K562 (cell line): ENCODE measurements around the gene DCAF17. TPM values are rescaled to one million over a fixed set of nuclear protein-coding genes. Genes with fewer than 3 reads are reported as not detected.

Source experiments
- ATAC-seq: fragments of 200-7000 bp; cut with Tn5 transposase; 3 replicates; pipeline ENCODE4 v1.9.1; 2020; ENCODE audit warnings: moderate library complexity
- BruUV-seq: library from RNA; stranded (reverse); fragments of 400-500 nt; replicated peaks from 2 replicates; lab custom pipeline; 2021; lab: Mats Ljungman, UMichigan
- CTCF ChIA-PET: fragments of 300-600 bp; formaldehyde crosslinking; extraction: SDS; loops from one replicate; lab custom pipeline; 2021; ENCODE audit warnings: low intra/inter-chr PET ratio; lab: Yijun Ruan, JAX
- POLR2A ChIA-PET: fragments of 300-600, 350-650 bp; sonication (Branson Sonifier 250); formaldehyde crosslinking; extraction: SDS; loops from one replicate; lab custom pipeline; 2021; ENCODE audit warnings: antibody characterized with exemption, inconsistent platforms; lab: Yijun Ruan, JAX
- DNase-seq, 4 experiments: peaks; one replicate each; pipeline versions ENCODE4 v3.0.0 to v3.0.0-alpha.2; 2011 to 2018; ENCODE audit warnings: low spot score in 3 of 4, mixed read lengths in 3 of 4; ENCODE audit errors: extremely low read depth in 1 of 4
- FAIRE-seq: peaks from 2 replicates; lab custom pipeline; 2011; peaks lifted over from hg19 to GRCh38; lab: Jason Lieb, UNC
- H2AFZ ChIP-seq: 2 replicates; pipeline ENCODE4 v1.6.0; 2011; ENCODE audit warnings: low read depth, low read length, control low read depth, inconsistent platforms
- H3K27ac ChIP-seq: fragments of 200-600 bp; 3 replicates; pipeline ENCODE4 v1.8.0; 2011; ENCODE audit warnings: low read depth, mild to moderate bottlenecking, control low read depth, inconsistent platforms, low read length, moderate library complexity, mixed read lengths; ENCODE audit errors: extremely low read depth
- H3K27me3 ChIP-seq, 2 experiments: fragments of 300-600 bp in 1 of 2; 2 replicates in 1 of 2; 3 replicates in 1 of 2; pipeline versions ENCODE4 v1.6.0 to v1.8.0; 2011; ENCODE audit warnings: inconsistent platforms in 2 of 2, low read length in 2 of 2, mild to moderate bottlenecking in 1 of 2, mixed read lengths in 1 of 2, moderate library complexity in 1 of 2; ENCODE audit not compliant: control insufficient read depth in 2 of 2, insufficient read depth in 2 of 2
- H3K36me3 ChIP-seq: fragments of 300-600 bp; 3 replicates; pipeline ENCODE4 v1.8.0; 2011; ENCODE audit warnings: mild to moderate bottlenecking, low read length, inconsistent platforms; ENCODE audit not compliant: control insufficient read depth, insufficient read depth
- H3K4me1 ChIP-seq, 2 experiments: fragments of 200-600 bp in 1 of 2; replicated peaks in 1 of 2; 2 replicates in 1 of 2; 3 replicates in 1 of 2; pipeline versions ENCODE4 v1.5.1 to v1.8.0; 2011; ENCODE audit warnings: inconsistent platforms in 2 of 2, low read length in 2 of 2, mild to moderate bottlenecking in 1 of 2, mixed read lengths in 1 of 2, moderate library complexity in 1 of 2; ENCODE audit not compliant: control insufficient read depth in 2 of 2, insufficient read depth in 2 of 2
- H3K4me2 ChIP-seq: 2 replicates; pipeline ENCODE4 v1.6.1; 2011; ENCODE audit warnings: low read length, control low read depth, inconsistent platforms, mixed read lengths; ENCODE audit not compliant: insufficient read depth
- H3K4me3 ChIP-seq: fragments of 200-600 bp; sonication (generic), shearing (Covaris generic); 2 replicates; pipeline ENCODE4 v1.5.1; 2016; ENCODE audit warnings: control low read depth, inconsistent platforms
- H3K79me2 ChIP-seq: fragments of 200-600 bp; 3 replicates; pipeline ENCODE4 v1.8.0; 2011; ENCODE audit warnings: low read length, inconsistent platforms; ENCODE audit not compliant: control insufficient read depth, insufficient read depth
- H3K9ac ChIP-seq, 2 experiments: 2 replicates each; pipeline versions ENCODE4 v1.6.0 to v1.6.1; 2011; ENCODE audit warnings: low read depth in 2 of 2, low read length in 2 of 2, control low read depth in 1 of 2, inconsistent platforms in 1 of 2, mild to moderate bottlenecking in 1 of 2, mixed read lengths in 1 of 2; ENCODE audit not compliant: insufficient read depth in 1 of 2
- H3K9me1 ChIP-seq: one replicate; pipeline ENCODE4 v1.6.0; 2011; ENCODE audit warnings: inconsistent platforms, mild to moderate bottlenecking, low read length, moderate library complexity; ENCODE audit not compliant: control insufficient read depth, insufficient read depth
- H3K9me3 ChIP-seq: replicated peaks from 2 replicates; pipeline ENCODE4 v1.5.1; 2011; ENCODE audit warnings: low read depth, low read length, inconsistent platforms; ENCODE audit not compliant: control insufficient read depth, insufficient read depth
- H4K20me1 ChIP-seq: replicated peaks from 2 replicates; pipeline ENCODE4 v1.6.1; 2011; ENCODE audit warnings: low read length, inconsistent platforms, mixed read lengths; ENCODE audit not compliant: control insufficient read depth, insufficient read depth
- ATF1 ChIP-seq, 2 experiments: fragments of 450-650 bp in 1 of 2; IDR thresholded peaks; 2 replicates each; pipeline ENCODE4 v1.6.1; 2016; ENCODE audit warnings: missing compliant biosample characterization in 1 of 2, missing genetic modification characterization in 1 of 2
- BCLAF1 ChIP-seq, 2 experiments: fragments of 450-650 bp in 1 of 2; IDR thresholded peaks; 2 replicates each; pipeline ENCODE4 v1.6.1; 2011 to 2017; ENCODE audit warnings: low read depth in 2 of 2, antibody characterized with exemption in 1 of 2, borderline replicate concordance in 1 of 2, low read length in 1 of 2, mild to moderate bottlenecking in 1 of 2, mixed read lengths in 1 of 2; ENCODE audit not compliant: control insufficient read depth in 1 of 2
- E2F8 ChIP-seq: fragments of 450-650 bp; IDR thresholded peaks from 2 replicates; pipeline ENCODE4 v1.7.1; 2018; ENCODE audit warnings: mild to moderate bottlenecking, low read depth; ENCODE audit not compliant: partially characterized antibody
- EWSR1 ChIP-seq: fragments of 450-650 bp; IDR thresholded peaks from 2 replicates; pipeline ENCODE4 v1.6.1; 2018; ENCODE audit warnings: borderline replicate concordance, mild to moderate bottlenecking, low read depth, moderate library complexity; ENCODE audit not compliant: partially characterized antibody
- MXI1 ChIP-seq: IDR thresholded peaks from 2 replicates; pipeline ENCODE4 v1.6.1; 2011; ENCODE audit warnings: low read depth, mild to moderate bottlenecking, improper control_type of control experiment, low read length
- NFATC3 ChIP-seq: fragments of 450-650 bp; IDR thresholded peaks from 2 replicates; pipeline ENCODE4 v1.6.1; 2017; ENCODE audit warnings: mild to moderate bottlenecking
- SNIP1 ChIP-seq: fragments of 450-650 bp; IDR thresholded peaks from 2 replicates; pipeline ENCODE4 v1.7.1; 2017; ENCODE audit warnings: low read depth, mild to moderate bottlenecking
- SREBF1 ChIP-seq: fragments of 150-350 bp; IDR thresholded peaks from 2 replicates; pipeline ENCODE4 v1.6.1; 2014; ENCODE audit warnings: antibody characterized with exemption, low read depth, low read length, borderline replicate concordance
- SRSF3 ChIP-seq: fragments of 200-400 bp; formaldehyde crosslinking; IDR thresholded peaks from 2 replicates; pipeline ENCODE4 v1.6.1; 2016; ENCODE audit warnings: mild to moderate bottlenecking, low read length, moderate library complexity; ENCODE audit not compliant: insufficient read depth
- YY1 ChIP-seq, 3 experiments: IDR thresholded peaks; 2 replicates each; pipeline ENCODE4 v1.6.1; 2011; ENCODE audit warnings: low read length in 2 of 3, mild to moderate bottlenecking in 2 of 3, moderate library complexity in 2 of 3, borderline replicate concordance in 1 of 3, control low read depth in 1 of 3, low read depth in 1 of 3; ENCODE audit not compliant: insufficient read depth in 3 of 3, insufficient replicate concordance in 2 of 3, control insufficient read depth in 1 of 3, insufficient read length in 1 of 3; ENCODE audit errors: extremely low read depth in 1 of 3
- ZBTB34 ChIP-seq: fragments of 250-450 bp; sonication (Bioruptor Pico); IDR thresholded peaks from 2 replicates; pipeline ENCODE4 v1.8.0; 2021; ENCODE audit warnings: mild to moderate bottlenecking, moderate library complexity
- ZNF224 ChIP-seq: sonication (generic); formaldehyde crosslinking; IDR thresholded peaks from 2 replicates; pipeline ENCODE4 v1.8.0; 2022; ENCODE audit warnings: mild to moderate bottlenecking, missing genetic modification reagents
- WGBS: fragments of 100-300 bp; shearing (Covaris generic); methylation state at CpG from one replicate; pipeline ENCODE4 v1.1.6; 2016; ENCODE audit warnings: low coverage, mixed read lengths; ENCODE audit not compliant: insufficient coverage; ENCODE audit errors: missing lambda C conversion rate; 5-methylcytosine and 5-hydroxymethylcytosine counted together
- in situ Hi-C: fragments of 300-500 bp; cut with MboI; formaldehyde crosslinking; loops from 4 replicates; pipeline ENCODE4 v1.15.0; 2018; ENCODE audit warnings: inconsistent platforms, mixed read lengths
- intact Hi-C: fragments of 100-400 bp; cut with micrococcal nuclease; formaldehyde crosslinking; loops from 2 replicates; pipeline ENCODE4 v1.14.2; 2022
- polyA plus RNA-seq, 8 experiments: library from polyadenylated mRNA; depleted of rRNA in 4 of 8; stranded (reverse) in 5 of 8; unstranded in 3 of 8; fragments of >200 nt; fragmentation: Nextera tagmentation in 2 of 8; fragmentation: Illumina TruSeq in 1 of 8; extraction: Ambion mirVana in 2 of 8; extraction: Trizol in 1 of 8; gene quantifications; 2 replicates each; pipeline versions ENCODE4 v1.2.1 to v1.2.3, GENCODE V29; 2011 to 2014; ENCODE audit warnings: inconsistent platforms in 1 of 8, missing spikeins in 1 of 8
- total RNA-seq, 7 experiments: library from RNA; depleted of rRNA in 6 of 7; stranded (reverse); fragments of >200 nt in 6 of 7; fragmentation: Illumina TruSeq in 2 of 7; extraction: Trizol in 2 of 7; gene quantifications; 2 replicates each; pipeline versions ENCODE4 v1.2.1 to v1.2.3, GENCODE V29; 2011 to 2021; ENCODE audit warnings: low replicate concordance in 1 of 7

Gene DCAF17
- total and polyA plus RNA-seq, 9 of the 15 experiments (the other 6 are each of a cell fraction or from before 2014, with no cell fraction given), result 10.0 to 38.5 (median 27.1) TPM

- ChIA-PET POLR2A (interaction anchor here (1.0 kb wide), 1 partner anchor 38 kb away, joined by 3 read pairs; no protein-coding TSS in a partner anchor), CTCF (no interaction called here)
- Histone ChIP-seq H3K27ac (no peak overlapping the region), H3K9ac (no peak overlapping the region), H2AFZ (no peak overlapping the region), H3K9me1 (no peaks in the 10 kb centered on the region), H3K9me3 (no peaks in the 10 kb centered on the region), H3K4me2 (no peak overlapping the region), H3K4me3 (no peak overlapping the region), H3K36me3 (no peaks in the 10 kb centered on the region), H3K4me1 (peaks cover 0 to 3% of the 10 kb centered on the region in 2 experiments; a peak in 2 of 5 replicates), H4K20me1 (no peaks in the 10 kb centered on the region), H3K79me2 (no peaks in the 10 kb centered on the region; the same call in 2 of the 3 replicates), H3K27me3 (no peaks in the 10 kb centered on the region)
- WGBS, result 68% methylated on average over 2 of the region's 2 CpGs
- ATAC-seq, result no peak
- in situ Hi-C loops (no loop called here), intact Hi-C loops (no loop called here)
- no peak for DNase-seq
- no peak for FAIRE-seq
- no TSS peak for BruUV-seq
- TF ChIP-seq MXI1 (no peak), ZBTB34 (no peak), BCLAF1 (IDR thresholded peaks at IDR 0.05; ENCODE audit: borderline replicate concordance in 1 of 2, control insufficient read depth in 1 of 2, low read depth in 2 of 2, low read length in 1 of 2) (no peak), E2F8 (no peak), ZNF224 (CRISPR knock-in tag) (no peak), NFATC3 (no peak), SRSF3 (no peak), YY1 (IDR thresholded peaks at IDR 0.05; ENCODE audit: borderline replicate concordance in 1 of 3, control insufficient read depth in 1 of 3, extremely low read depth in 1 of 3, insufficient read depth in 3 of 3, insufficient read length in 1 of 3, insufficient replicate concordance in 2 of 3, low read depth in 1 of 3, low read length in 2 of 3) (no peak), ATF1 (CRISPR knock-in tag; IDR thresholded peaks at IDR 0.05) (no peak), ATF1 (tag; IDR thresholded peaks at IDR 0.05) (no peak), SNIP1 (no peak), EWSR1 (no peak), SREBF1 (no peak)
Observed at GRCh38 chr2:171391532-171391931, 42.5 kb upstream of the DCAF17 start.
